H1 (cell line): ENCODE data around the gene SVIL. TPM values are rescaled to one million over a fixed set of nuclear protein-coding genes. Genes with fewer than 3 reads are reported as not detected.

Experiments used
- CTCF ChIA-PET: fragments of 300-600 bp; sonication (Branson Sonifier 250); formaldehyde crosslinking; loops from one replicate; lab custom pipeline; 2021; ENCODE audit not compliant: partially characterized antibody; lab: Charles Lee
- POLR2A ChIA-PET: fragments of 300-600 bp; sonication (Branson Sonifier 250); formaldehyde crosslinking; loops from one replicate; lab custom pipeline; 2021; ENCODE audit warnings: inconsistent platforms; ENCODE audit not compliant: partially characterized antibody; lab: Charles Lee
- DNase-seq, 2 experiments: peaks; one replicate each; pipeline versions ENCODE4 v3.0.0 to v3.0.0-alpha.2; 2010 to 2022; ENCODE audit warnings: low spot score in 2 of 2, low read depth in 1 of 2, mixed read lengths in 1 of 2
- FAIRE-seq: peaks from 2 replicates; lab custom pipeline; 2011; peaks lifted over from hg19 to GRCh38; lab: Jason Lieb, UNC
- H2AFZ ChIP-seq: 2 replicates; pipeline ENCODE4 v1.8.1; 2012; ENCODE audit warnings: low read length, inconsistent platforms
- H2AK5ac ChIP-seq: 2 replicates; pipeline ENCODE4 v1.6.1; 2013; ENCODE audit warnings: low read depth, low read length
- H2BK120ac ChIP-seq: replicated peaks from 2 replicates; pipeline ENCODE3; 2013; ENCODE audit warnings: low read depth, low read length, inconsistent platforms
- H2BK12ac ChIP-seq: 2 replicates; pipeline ENCODE4 v1.6.1; 2013; ENCODE audit warnings: low read depth, low read length
- H2BK15ac ChIP-seq: 2 replicates; pipeline ENCODE4 v1.6.1; 2013; ENCODE audit warnings: low read length
- H2BK20ac ChIP-seq: 2 replicates; pipeline ENCODE4 v1.6.1; 2013; ENCODE audit warnings: low read length
- H2BK5ac ChIP-seq: 2 replicates; pipeline ENCODE4 v1.6.1; 2013; ENCODE audit warnings: low read depth, low read length
- H3K14ac ChIP-seq: 2 replicates; pipeline ENCODE4 v1.6.1; 2013; ENCODE audit warnings: inconsistent platforms; ENCODE audit not compliant: insufficient read length
- H3K18ac ChIP-seq: 2 replicates; pipeline ENCODE4 v1.6.1; 2013; ENCODE audit warnings: low read length; ENCODE audit errors: extremely low read depth
- H3K23ac ChIP-seq: 2 replicates; pipeline ENCODE4 v1.6.1; 2013; ENCODE audit warnings: inconsistent platforms; ENCODE audit not compliant: insufficient read length
- H3K23me2 ChIP-seq: 2 replicates; pipeline ENCODE4 v1.6.1; 2013; ENCODE audit warnings: low read depth, low read length
- H3K27ac ChIP-seq: 2 replicates; pipeline ENCODE4 v1.6.1; 2011; ENCODE audit warnings: low read depth, low read length, inconsistent platforms
- H3K27me3 ChIP-seq, 4 experiments: replicated peaks in 1 of 4; 1 replicate in 1 of 4; 2 replicates in 3 of 4; pipeline versions ENCODE4 v1.6.1 to v1.8.1; 2011 to 2013; ENCODE audit warnings: low read length in 3 of 4, mild to moderate bottlenecking in 3 of 4, inconsistent platforms in 2 of 4, mixed read lengths in 2 of 4, moderate library complexity in 1 of 4; ENCODE audit not compliant: control insufficient read depth in 3 of 4, insufficient read depth in 3 of 4; ENCODE audit errors: extremely low read depth in 1 of 4
- H3K36me3 ChIP-seq, 4 experiments: 2 replicates each; pipeline versions ENCODE4 v1.6.1 to v1.8.1; 2011 to 2013; ENCODE audit warnings: mild to moderate bottlenecking in 4 of 4, low read length in 3 of 4, moderate library complexity in 2 of 4, control low read depth in 1 of 4, inconsistent platforms in 1 of 4; ENCODE audit not compliant: insufficient read depth in 4 of 4, control insufficient read depth in 2 of 4
- H3K4ac ChIP-seq: replicated peaks from 2 replicates; pipeline ENCODE3; 2013; ENCODE audit warnings: low read length, low read depth, mixed read lengths, inconsistent platforms; ENCODE audit not compliant: insufficient read length
- H3K4me1 ChIP-seq, 4 experiments: replicated peaks in 1 of 4; 1 replicate in 1 of 4; 2 replicates in 3 of 4; pipeline versions ENCODE4 v1.6.1 to v1.8.1; 2011 to 2013; ENCODE audit warnings: low read length in 3 of 4, inconsistent platforms in 2 of 4, mixed read lengths in 1 of 4; ENCODE audit not compliant: insufficient read depth in 4 of 4, control insufficient read depth in 3 of 4
- H3K4me2 ChIP-seq, 2 experiments: 2 replicates each; pipeline versions ENCODE4 v1.6.1 to v1.8.1; 2011 to 2013; ENCODE audit warnings: low read depth in 2 of 2, low read length in 2 of 2, control low read depth in 1 of 2, inconsistent platforms in 1 of 2, mild to moderate bottlenecking in 1 of 2; ENCODE audit not compliant: insufficient read depth in 1 of 2
- H3K4me3 ChIP-seq, 4 experiments: fragments of 200-600, 300-600 bp in 1 of 4; sonication (generic), shearing (Covaris generic), sonication (Bioruptor Twin) in 1 of 4; 2 replicates each; pipeline versions ENCODE4 v1.5.1 to v1.8.1; 2011 to 2016; ENCODE audit warnings: low read length in 4 of 4, low read depth in 3 of 4, control low read depth in 2 of 4, inconsistent platforms in 2 of 4, mild to moderate bottlenecking in 2 of 4, mixed read lengths in 1 of 4, moderate library complexity in 1 of 4; ENCODE audit not compliant: insufficient read depth in 2 of 4; ENCODE audit errors: extremely low read depth in 1 of 4
- H3K56ac ChIP-seq: replicated peaks from 2 replicates; pipeline ENCODE3; 2013; ENCODE audit warnings: low read depth, mild to moderate bottlenecking, mixed read lengths, low read length, inconsistent platforms; ENCODE audit not compliant: insufficient read length
- H3K79me1 ChIP-seq: 2 replicates; pipeline ENCODE4 v1.6.1; 2013; ENCODE audit warnings: low read depth, low read length, control low read depth
- H3K79me2 ChIP-seq, 2 experiments: 2 replicates each; pipeline versions ENCODE4 v1.6.1 to v1.8.1; 2012 to 2013; ENCODE audit warnings: low read length in 2 of 2, mild to moderate bottlenecking in 2 of 2, inconsistent platforms in 1 of 2; ENCODE audit not compliant: insufficient read depth in 2 of 2, control insufficient read depth in 1 of 2
- H3K9ac ChIP-seq, 4 experiments: replicated peaks in 1 of 4; 1 replicate in 1 of 4; 2 replicates in 3 of 4; pipeline versions ENCODE4 v1.6.1 to v1.8.1; 2011 to 2013; ENCODE audit warnings: low read depth in 3 of 4, low read length in 3 of 4, control low read depth in 2 of 4, mild to moderate bottlenecking in 2 of 4, moderate library complexity in 2 of 4, inconsistent platforms in 1 of 4; ENCODE audit errors: extremely low read depth in 1 of 4
- H3K9me3 ChIP-seq, 2 experiments: 2 replicates each; pipeline versions ENCODE4 v1.6.1 to v1.8.1; 2012 to 2013; ENCODE audit warnings: mild to moderate bottlenecking in 2 of 2, moderate library complexity in 2 of 2, control low read depth in 1 of 2, inconsistent platforms in 1 of 2, low read depth in 1 of 2, low read length in 1 of 2, mixed read lengths in 1 of 2; ENCODE audit not compliant: insufficient read depth in 2 of 2
- H4K20me1 ChIP-seq, 2 experiments: replicated peaks in 1 of 2; 2 replicates each; pipeline versions ENCODE3 to v1.8.1; 2011 to 2013; ENCODE audit warnings: inconsistent platforms in 2 of 2, low read length in 2 of 2, mild to moderate bottlenecking in 1 of 2; ENCODE audit not compliant: insufficient read depth in 2 of 2, control insufficient read depth in 1 of 2
- H4K5ac ChIP-seq: 2 replicates; pipeline ENCODE4 v1.6.1; 2013; ENCODE audit warnings: low read length, low read depth, mixed read lengths, inconsistent platforms; ENCODE audit not compliant: insufficient read length
- H4K8ac ChIP-seq: 2 replicates; pipeline ENCODE4 v1.8.0; 2013; ENCODE audit warnings: mild to moderate bottlenecking, moderate library complexity, low read length, inconsistent platforms; ENCODE audit not compliant: insufficient read depth; ENCODE audit errors: extremely low read depth
- H4K91ac ChIP-seq: replicated peaks from 2 replicates; pipeline ENCODE3; 2013; ENCODE audit warnings: low read length, mixed read lengths, inconsistent platforms; ENCODE audit not compliant: insufficient read length
- BACH1 ChIP-seq: IDR thresholded peaks from 2 replicates; pipeline ENCODE4 v1.6.1; 2012; ENCODE audit warnings: low read length, improper control_type of control experiment
- BCL11A ChIP-seq, 2 experiments: IDR thresholded peaks; one replicate each; pipeline ENCODE4 v1.6.1; 2011; ENCODE audit warnings: low read depth in 2 of 2, low read length in 2 of 2, mild to moderate bottlenecking in 2 of 2
- CBX5 ChIP-seq: fragments of 300-800, 300-1000 bp; sonication (generic); IDR thresholded peaks from 2 replicates; pipeline ENCODE4 v1.7.1; 2016; ENCODE audit warnings: antibody characterized with exemption, low read length, low read depth
- CEBPB ChIP-seq: IDR thresholded peaks from 2 replicates; pipeline ENCODE4 v1.6.1; 2012; ENCODE audit warnings: low read depth, low read length
- FOSL1 ChIP-seq: IDR thresholded peaks from 2 replicates; pipeline ENCODE4 v1.6.1; 2011; ENCODE audit warnings: mild to moderate bottlenecking, low read depth, low read length, moderate library complexity; ENCODE audit not compliant: insufficient read depth
- GABPA ChIP-seq: IDR thresholded peaks from 2 replicates; pipeline ENCODE4 v1.6.1; 2011; ENCODE audit warnings: mild to moderate bottlenecking, low read length, moderate library complexity, borderline replicate concordance; ENCODE audit not compliant: insufficient read depth
- KDM1A ChIP-seq: fragments of 200-600, 300-600 bp; sonication (generic); IDR thresholded peaks from 2 replicates; pipeline ENCODE4 v1.7.1; 2016; ENCODE audit warnings: mild to moderate bottlenecking, low read length, borderline replicate concordance
- KDM5A ChIP-seq: fragments of 200-600 bp; IDR thresholded peaks from 2 replicates; pipeline ENCODE4 v1.7.1; 2012; ENCODE audit warnings: mild to moderate bottlenecking, low read length, inconsistent platforms, mixed read lengths
- SAP30 ChIP-seq: fragments of 300-600 bp; sonication (generic); IDR thresholded peaks from 2 replicates; pipeline ENCODE4 v1.7.1; 2012; ENCODE audit warnings: low read length, moderate library complexity, mild to moderate bottlenecking, inconsistent platforms; ENCODE audit not compliant: insufficient read depth, insufficient replicate concordance
- SIX5 ChIP-seq: IDR thresholded peaks from 2 replicates; pipeline ENCODE4 v1.6.1; 2011; ENCODE audit warnings: mild to moderate bottlenecking, low read depth, low read length
- WGBS, 2 experiments: shearing (Covaris generic) in 1 of 2; methylation state at CpG; one replicate each; pipeline versions ENCODE4 v1.1.6 to v1.1.7; 2013 to 2015; ENCODE audit warnings: low lambda C conversion rate in 2 of 2, mixed read lengths in 2 of 2, inconsistent platforms in 1 of 2, low coverage in 1 of 2, missing lambda C conversion rate in 1 of 2; ENCODE audit not compliant: insufficient replicate concordance in 2 of 2, insufficient coverage in 1 of 2, insufficient read length in 1 of 2; ENCODE audit errors: extremely low coverage in 1 of 2, missing lambda C conversion rate in 1 of 2; 5-methylcytosine and 5-hydroxymethylcytosine counted together
- polyA plus RNA-seq, 7 experiments: library from polyadenylated mRNA; depleted of rRNA in 3 of 7; stranded (reverse) in 5 of 7; unstranded in 2 of 7; fragments of >200 nt in 5 of 7; fragments of 200-250 nt in 2 of 7; gene quantifications; 1 replicate in 5 of 7; 2 replicates in 1 of 7; 4 replicates in 1 of 7; pipeline versions ENCODE4 v1.2.1 to v1.2.3, GENCODE V29; 2011 to 2013; ENCODE audit warnings: missing spikeins in 2 of 7, mixed read lengths in 2 of 7
- total RNA-seq: library from RNA; stranded (reverse); fragmentation: NEBNext Ultra II Directional; extraction: Animal tissue kit (Norgen Biotek cat#: 25700); gene quantifications from 2 replicates; pipeline ENCODE4 v1.2.1, GENCODE V29; 2021

Gene SVIL
- total and polyA plus RNA-seq, 2 of the 8 experiments (the other 6 are each of a cell fraction or from before 2014, with no cell fraction given): 4.7 to 15.4 TPM

- Histone ChIP-seq H2AFZ (no peak overlapping the region), H2BK12ac (no peak overlapping the region), H3K4me1 (no peaks in the 10 kb centered on the region; a peak in 2 of 7 replicates), H3K27ac (no peak overlapping the region), H3K36me3 (no peaks in the 10 kb centered on the region), H4K5ac (no peak overlapping the region), H3K14ac (no peak overlapping the region), H2BK5ac (no peak overlapping the region), H3K4me2 (no peak overlapping the region), H3K4me3 (no peak overlapping the region), H2BK120ac (no peak overlapping the region), H3K56ac (no peak overlapping the region), H4K8ac (no peak overlapping the region), H3K27me3 (no peaks in the 10 kb centered on the region), H3K79me2 (no peaks in the 10 kb centered on the region; a peak in 1 of 4 replicates), H3K18ac (no peak overlapping the region), H2BK20ac (no peak overlapping the region), H3K23me2 (no peaks in the 10 kb centered on the region), H3K79me1 (no peaks in the 10 kb centered on the region; the same call in 1 of the 2 replicates), H2AK5ac (no peak overlapping the region), H3K23ac (no peak overlapping the region), H4K20me1 (peaks cover 0 to 4% of the 10 kb centered on the region in 2 experiments), H3K9ac (no peak overlapping the region), H3K4ac (no peak overlapping the region), H4K91ac (no peak overlapping the region), H2BK15ac (no peak overlapping the region), H3K9me3 (no peaks in the 10 kb centered on the region)
- CTCF ChIA-PET: interaction anchor here (0.5 to 2.7 kb wide), 10 partner anchors 11 to 126 kb away, joined by 3 to 12 read pairs (median 4); no protein-coding TSS in a partner anchor
- FAIRE-seq: no peak
- TF ChIP-seq GABPA (no peak), SIX5 (no peak), BACH1 (no peak), KDM1A (no peak), CBX5 (no peak), SAP30 (no peak), CEBPB (no peak), FOSL1 (no peak), KDM5A (no peak), BCL11A (IDR thresholded peaks at IDR 0.05; ENCODE audit: low read depth in 2 of 2, low read length in 2 of 2) (no peak)
- POLR2A ChIA-PET: interaction anchor here (0.7 to 1.4 kb wide), 2 partner anchors 9 to 11 kb away, joined by 3 to 4 read pairs; no protein-coding TSS in a partner anchor
- WGBS, 2 experiments: 82% methylated on average over 11 of the region's 11 CpGs; no CpG with 5 or more reads in 1 of the 2 experiments
- DNase-seq: no peak
Measured at GRCh38 chr10:29608476-29609301, 26.1 kb downstream of the SVIL start.
